H9 (cell line): Measurements from ENCODE around the gene NBPF8. TPM values are rescaled to one million over a fixed set of nuclear protein-coding genes. Genes with fewer than 3 reads are reported as not detected.
"Not testable (repeated sequence)": the region's sequence is repeated elsewhere in the genome, so short reads cannot be mapped to it uniquely, and the experiment has no call there.

Experiments used
- DNase-seq: peaks from one replicate; pipeline ENCODE4 v3.0.0-alpha.2; 2017
- H2AFZ ChIP-seq: one replicate; pipeline ENCODE4 v1.6.1; 2013; ENCODE audit warnings: mild to moderate bottlenecking, low read length, control low read depth, moderate library complexity
- H2AK5ac ChIP-seq: 2 replicates; pipeline ENCODE4 v1.6.1; 2013; ENCODE audit warnings: low read length, control low read depth, mixed read lengths; ENCODE audit not compliant: insufficient read length
- H2BK120ac ChIP-seq: one replicate; pipeline ENCODE4 v1.6.1; 2013; ENCODE audit warnings: low read depth, mild to moderate bottlenecking, low read length, control low read depth, inconsistent platforms; ENCODE audit not compliant: poor library complexity, severe bottlenecking
- H2BK12ac ChIP-seq: 2 replicates; pipeline ENCODE4 v1.6.1; 2013; ENCODE audit warnings: low read length, control low read depth, mixed read lengths, low read depth; ENCODE audit not compliant: insufficient read length
- H2BK15ac ChIP-seq: 2 replicates; pipeline ENCODE4 v1.6.1; 2013; ENCODE audit warnings: low read depth, low read length, control low read depth
- H2BK20ac ChIP-seq: one replicate; pipeline ENCODE4 v1.6.1; 2013; ENCODE audit warnings: low read depth, mild to moderate bottlenecking, low read length, control low read depth, inconsistent platforms; ENCODE audit not compliant: poor library complexity, severe bottlenecking
- H2BK5ac ChIP-seq: 2 replicates; pipeline ENCODE4 v1.6.1; 2013; ENCODE audit warnings: low read length, control low read depth, mixed read lengths; ENCODE audit not compliant: insufficient read length
- H3K14ac ChIP-seq: 2 replicates; pipeline ENCODE4 v1.6.1; 2013; ENCODE audit warnings: low read length, control low read depth; ENCODE audit not compliant: insufficient read depth
- H3K18ac ChIP-seq: 2 replicates; pipeline ENCODE4 v1.6.1; 2013; ENCODE audit warnings: low read depth, mild to moderate bottlenecking, mixed read lengths, low read length, control low read depth; ENCODE audit not compliant: insufficient read length
- H3K23ac ChIP-seq: 2 replicates; pipeline ENCODE4 v1.6.1; 2013; ENCODE audit warnings: low read length, control low read depth, mixed read lengths, low read depth; ENCODE audit not compliant: insufficient read length
- H3K23me2 ChIP-seq: 2 replicates; pipeline ENCODE4 v1.6.1; 2013; ENCODE audit warnings: low read depth, mild to moderate bottlenecking, mixed read lengths, low read length, control low read depth; ENCODE audit not compliant: insufficient read length, poor library complexity, severe bottlenecking
- H3K27ac ChIP-seq: 2 replicates; pipeline ENCODE4 v1.5.1; 2013; ENCODE audit warnings: low read length, control low read depth, mixed read lengths, low read depth; ENCODE audit not compliant: insufficient read length
- H3K27me3 ChIP-seq: 2 replicates; pipeline ENCODE4 v1.6.1; 2013; ENCODE audit warnings: low read length, control low read depth, inconsistent platforms; ENCODE audit not compliant: insufficient read depth
- H3K4ac ChIP-seq: 2 replicates; pipeline ENCODE4 v1.6.1; 2013; ENCODE audit warnings: low read depth, mild to moderate bottlenecking, control low read depth, inconsistent platforms, low read length, moderate library complexity
- H3K4me1 ChIP-seq: 2 replicates; pipeline ENCODE4 v1.6.1; 2013; ENCODE audit warnings: low read length, control low read depth, inconsistent platforms; ENCODE audit not compliant: insufficient read depth
- H3K4me2 ChIP-seq: 2 replicates; pipeline ENCODE4 v1.6.1; 2013; ENCODE audit warnings: low read length, control low read depth, mixed read lengths; ENCODE audit not compliant: insufficient read length, insufficient read depth
- H3K56ac ChIP-seq: 2 replicates; pipeline ENCODE4 v1.6.1; 2013; ENCODE audit warnings: low read depth, mild to moderate bottlenecking, mixed read lengths, low read length, control low read depth; ENCODE audit not compliant: insufficient read length
- H3K79me1 ChIP-seq: 2 replicates; pipeline ENCODE4 v1.6.1; 2013; ENCODE audit warnings: low read depth, mild to moderate bottlenecking, moderate library complexity, low read length, control low read depth, inconsistent platforms; ENCODE audit not compliant: insufficient read depth, poor library complexity, severe bottlenecking
- H3K79me2 ChIP-seq: 2 replicates; pipeline ENCODE4 v1.6.1; 2013; ENCODE audit warnings: low read length, control low read depth, inconsistent platforms; ENCODE audit not compliant: insufficient read depth
- H3K9ac ChIP-seq: 2 replicates; pipeline ENCODE4 v1.6.1; 2013; ENCODE audit warnings: low read length, control low read depth, mixed read lengths; ENCODE audit not compliant: insufficient read length; ENCODE audit errors: extremely low read depth
- H3K9me3 ChIP-seq: one replicate; pipeline ENCODE4 v1.6.1; 2013; ENCODE audit warnings: low read depth, low read length, inconsistent platforms; ENCODE audit not compliant: control insufficient read depth
- H3T11ph ChIP-seq: one replicate; pipeline ENCODE4 v1.6.1; 2013; ENCODE audit warnings: mild to moderate bottlenecking, low read length, control low read depth, inconsistent platforms
- H4K20me1 ChIP-seq: one replicate; pipeline ENCODE4 v1.6.1; 2013; ENCODE audit not compliant: control insufficient read depth, insufficient read length, insufficient read depth
- H4K5ac ChIP-seq: 2 replicates; pipeline ENCODE4 v1.6.1; 2013; ENCODE audit warnings: low read depth, mild to moderate bottlenecking, mixed read lengths, low read length, control low read depth; ENCODE audit not compliant: insufficient read length
- H4K8ac ChIP-seq: replicated peaks from 2 replicates; pipeline ENCODE4 v1.6.1; 2013; ENCODE audit warnings: low read length, control low read depth, mixed read lengths, low read depth; ENCODE audit not compliant: insufficient read length
- H4K91ac ChIP-seq: 2 replicates; pipeline ENCODE4 v1.6.1; 2013; ENCODE audit warnings: low read depth, mild to moderate bottlenecking, moderate library complexity, mixed read lengths, low read length, control low read depth; ENCODE audit not compliant: insufficient read length
- H3K27ac Mint-ChIP-seq, 3 experiments: 2 replicates in 2 of 3; 3 replicates in 1 of 3; pipeline ENCODE4 v1.8.0; 2020 to 2021; ENCODE audit warnings: mixed read lengths in 3 of 3, mild to moderate bottlenecking in 1 of 3, moderate library complexity in 1 of 3
- H3K27me3 Mint-ChIP-seq: 2 replicates; pipeline ENCODE4 v1.8.0; 2021; ENCODE audit warnings: low read depth, mild to moderate bottlenecking, moderate library complexity, mixed read lengths
- H3K36me3 Mint-ChIP-seq, 3 experiments: 2 replicates in 2 of 3; 3 replicates in 1 of 3; pipeline ENCODE4 v1.8.0; 2020 to 2021; ENCODE audit warnings: low read depth in 3 of 3, mixed read lengths in 3 of 3; ENCODE audit not compliant: insufficient read depth in 1 of 3
- H3K4me1 Mint-ChIP-seq, 2 experiments: 2 replicates each; pipeline ENCODE4 v1.8.0; 2020; ENCODE audit warnings: mixed read lengths in 2 of 2
- H3K4me3 Mint-ChIP-seq, 2 experiments: 2 replicates in 1 of 2; 3 replicates in 1 of 2; pipeline ENCODE4 v1.8.0; 2020 to 2021; ENCODE audit warnings: mild to moderate bottlenecking in 2 of 2, mixed read lengths in 2 of 2, moderate library complexity in 1 of 2
- H3K9me3 Mint-ChIP-seq, 2 experiments: 2 replicates in 1 of 2; 3 replicates in 1 of 2; pipeline ENCODE4 v1.8.0; 2020; ENCODE audit warnings: mild to moderate bottlenecking in 2 of 2, mixed read lengths in 2 of 2, moderate library complexity in 1 of 2
- WGBS: extraction: QIAGEN DNeasy Blood & Tissue Kit; methylation state at CpG from one replicate; pipeline ENCODE4 v1.1.7; 2013; ENCODE audit warnings: missing lambda C conversion rate, low lambda C conversion rate, mixed read lengths; ENCODE audit not compliant: insufficient read length; ENCODE audit errors: extremely low coverage; 5-methylcytosine and 5-hydroxymethylcytosine counted together
- total RNA-seq: library from RNA; stranded (reverse); gene quantifications from 2 replicates; pipeline ENCODE4 v1.2.1, GENCODE V29; 2021
- TF ChIP-seq, protein P1 (sequence below): fragments of 200-600 bp; sonication (generic); conservative IDR thresholded peaks from 3 replicates; pipeline ENCODE4 v1.8.0; 2021; ENCODE audit warnings: antibody characterized with exemption, mild to moderate bottlenecking

The NBPF8 gene
- total RNA-seq, 1 experiment from 2014 or later = 0.96 TPM

DNA sequence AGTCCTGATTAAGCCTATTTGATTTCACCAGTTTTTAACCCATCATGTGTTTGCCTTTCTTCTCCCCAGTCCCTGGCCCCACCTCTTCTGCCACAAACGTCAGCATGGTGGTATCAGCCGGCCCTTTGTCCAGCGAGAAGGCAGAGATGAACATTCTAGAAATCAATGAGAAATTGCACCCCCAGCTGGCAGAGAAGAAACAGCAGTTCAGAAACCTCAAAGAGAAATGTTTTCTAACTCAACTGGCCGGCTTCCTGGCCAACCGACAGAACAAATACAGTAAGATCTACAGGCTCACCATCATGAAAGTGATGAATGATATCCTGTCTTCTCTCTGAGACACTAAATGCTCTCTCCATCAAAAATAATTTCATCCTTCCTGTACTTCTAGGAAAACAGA is 34.3 kb downstream of the NBPF8 start:
- H4K5ac ChIP-seq, H4K8ac ChIP-seq, H3K9me3 Mint-ChIP-seq, H3K27me3 Mint-ChIP-seq, H3K4me1 ChIP-seq, H3K36me3 Mint-ChIP-seq, H2AFZ ChIP-seq, H2AK5ac ChIP-seq, H3K27ac Mint-ChIP-seq, H3K4ac ChIP-seq, H2BK12ac ChIP-seq, H3K4me1 Mint-ChIP-seq, H3K23me2 ChIP-seq, H4K91ac ChIP-seq, H3K4me2 ChIP-seq, H2BK120ac ChIP-seq, H3K18ac ChIP-seq, H3K27me3 ChIP-seq, H3K79me2 ChIP-seq, H2BK5ac ChIP-seq, H2BK20ac ChIP-seq, H3K14ac ChIP-seq, H3K4me3 Mint-ChIP-seq, H3K56ac ChIP-seq, H4K20me1 ChIP-seq, DNase-seq, H3K79me1 ChIP-seq, H2BK15ac ChIP-seq, H3T11ph ChIP-seq, H3K27ac ChIP-seq, H3K23ac ChIP-seq, H3K9me3 ChIP-seq, H3K9ac ChIP-seq: not testable (repeated sequence)
- no CpG with 5 or more reads among the region's 5 CpGs for WGBS
- TF ChIP-seq, protein P1, sequence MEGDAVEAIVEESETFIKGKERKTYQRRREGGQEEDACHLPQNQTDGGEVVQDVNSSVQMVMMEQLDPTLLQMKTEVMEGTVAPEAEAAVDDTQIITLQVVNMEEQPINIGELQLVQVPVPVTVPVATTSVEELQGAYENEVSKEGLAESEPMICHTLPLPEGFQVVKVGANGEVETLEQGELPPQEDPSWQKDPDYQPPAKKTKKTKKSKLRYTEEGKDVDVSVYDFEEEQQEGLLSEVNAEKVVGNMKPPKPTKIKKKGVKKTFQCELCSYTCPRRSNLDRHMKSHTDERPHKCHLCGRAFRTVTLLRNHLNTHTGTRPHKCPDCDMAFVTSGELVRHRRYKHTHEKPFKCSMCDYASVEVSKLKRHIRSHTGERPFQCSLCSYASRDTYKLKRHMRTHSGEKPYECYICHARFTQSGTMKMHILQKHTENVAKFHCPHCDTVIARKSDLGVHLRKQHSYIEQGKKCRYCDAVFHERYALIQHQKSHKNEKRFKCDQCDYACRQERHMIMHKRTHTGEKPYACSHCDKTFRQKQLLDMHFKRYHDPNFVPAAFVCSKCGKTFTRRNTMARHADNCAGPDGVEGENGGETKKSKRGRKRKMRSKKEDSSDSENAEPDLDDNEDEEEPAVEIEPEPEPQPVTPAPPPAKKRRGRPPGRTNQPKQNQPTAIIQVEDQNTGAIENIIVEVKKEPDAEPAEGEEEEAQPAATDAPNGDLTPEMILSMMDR = peak; percentile 23; the same call in 1 of the 3 replicates

Other genes starting within 250 kb of the NBPF8 start
- 13.9 and 14.1 TPM in 2 replicates for gene SEC22B, start 238.5 kb upstream of the NBPF8 start, total RNA-seq